HEK293 (cell line): ENCODE results near the gene CACNA1C.

Experiments
- CTCF ChIA-PET: fragments of 350-600 bp; formaldehyde crosslinking; extraction: SDS; loops from one replicate; lab custom pipeline; 2021; ENCODE audit warnings: antibody characterized with exemption; lab: Yijun Ruan, JAX
- POLR2A ChIA-PET: fragments of 300-600 bp; formaldehyde crosslinking; extraction: SDS; loops from one replicate; lab custom pipeline; 2020; ENCODE audit warnings: antibody characterized with exemption, inconsistent platforms; lab: Yijun Ruan, JAX
- H3K27ac ChIP-seq: fragments of 200-500 bp; sonication (Bioruptor generic); 2 replicates; pipeline ENCODE4 v1.5.1; 2014; ENCODE audit warnings: low read depth, low read length, control low read depth, inconsistent platforms; ENCODE audit errors: extremely low read depth
- H3K36me3 ChIP-seq, 2 experiments: fragments of 200-500 bp in 1 of 2; sonication (Bioruptor generic) in 1 of 2; 1 replicate in 1 of 2; 2 replicates in 1 of 2; pipeline ENCODE4 v1.5.1; 2014 to 2017; ENCODE audit warnings: inconsistent platforms in 2 of 2, low read length in 2 of 2; ENCODE audit not compliant: control insufficient read depth in 2 of 2, insufficient read depth in 1 of 2
- H3K4me1 ChIP-seq: fragments of 200-500 bp; sonication (Bioruptor generic); 2 replicates; pipeline ENCODE4 v1.5.1; 2014; ENCODE audit warnings: mild to moderate bottlenecking, low read length, inconsistent platforms; ENCODE audit not compliant: control insufficient read depth, insufficient read depth
- H3K4me3 ChIP-seq: 2 replicates; pipeline ENCODE4 v1.5.1; 2011; ENCODE audit warnings: low read depth, mild to moderate bottlenecking, control low read depth, low read length, moderate library complexity
- H3K9me3 ChIP-seq: fragments of 200-500 bp; sonication (Bioruptor generic); 2 replicates; pipeline ENCODE4 v1.5.1; 2014; ENCODE audit warnings: low read depth, low read length, inconsistent platforms; ENCODE audit not compliant: control insufficient read depth, insufficient read depth
- KLF1 ChIP-seq: fragments of 450-650 bp; formaldehyde crosslinking; IDR thresholded peaks from 2 replicates; pipeline ENCODE4 v1.5.1; 2016; ENCODE audit warnings: missing biosample characterization, missing genetic modification characterization
- REPIN1 ChIP-seq: fragments of 450-650 bp; formaldehyde crosslinking; IDR thresholded peaks from 2 replicates; pipeline ENCODE4 v1.5.1; 2017; ENCODE audit warnings: missing biosample characterization, missing genetic modification characterization, low read depth
- WT1 ChIP-seq: fragments of 450-650 bp; formaldehyde crosslinking; IDR thresholded peaks from 2 replicates; pipeline ENCODE4 v1.5.1; 2016; ENCODE audit warnings: missing biosample characterization, missing genetic modification characterization
- ZBTB21 ChIP-seq: fragments of 450-650 bp; formaldehyde crosslinking; IDR thresholded peaks from 2 replicates; pipeline ENCODE4 v1.5.1; 2017; ENCODE audit warnings: missing biosample characterization, missing genetic modification characterization
- ZBTB26 ChIP-seq: fragments of 450-650 bp; formaldehyde crosslinking; optimal IDR thresholded peaks from 2 replicates; pipeline ENCODE3; 2016; ENCODE audit warnings: missing biosample characterization, mild to moderate bottlenecking, missing genetic modification characterization
- ZBTB7A ChIP-seq: fragments of 450-650 bp; formaldehyde crosslinking; IDR thresholded peaks from 2 replicates; pipeline ENCODE4 v1.5.1; 2016; ENCODE audit warnings: low read depth, missing biosample characterization, missing genetic modification characterization
- ZFP3 ChIP-seq: fragments of 450-650 bp; formaldehyde crosslinking; IDR thresholded peaks from 2 replicates; pipeline ENCODE4 v1.5.1; 2016; ENCODE audit warnings: low read depth, missing biosample characterization, missing genetic modification characterization
- ZNF155 ChIP-seq: fragments of 450-650 bp; formaldehyde crosslinking; IDR thresholded peaks from 2 replicates; pipeline ENCODE4 v1.5.1; 2016; ENCODE audit warnings: missing biosample characterization, missing genetic modification characterization
- ZNF174 ChIP-seq: fragments of 450-650 bp; formaldehyde crosslinking; IDR thresholded peaks from 2 replicates; pipeline ENCODE4 v1.5.0; 2017; ENCODE audit warnings: missing biosample characterization, mild to moderate bottlenecking, missing genetic modification characterization
- ZNF18 ChIP-seq: fragments of 450-650 bp; formaldehyde crosslinking; IDR thresholded peaks from 2 replicates; pipeline ENCODE4 v1.5.1; 2016; ENCODE audit warnings: missing biosample characterization, missing genetic modification characterization
- ZNF280C ChIP-seq: fragments of 450-650 bp; formaldehyde crosslinking; IDR thresholded peaks from 2 replicates; pipeline ENCODE4 v1.5.1; 2016; ENCODE audit warnings: missing biosample characterization, missing genetic modification characterization
- ZNF398 ChIP-seq: fragments of 450-650 bp; formaldehyde crosslinking; IDR thresholded peaks from 2 replicates; pipeline ENCODE4 v1.5.1; 2017; ENCODE audit warnings: missing biosample characterization, missing genetic modification characterization
- ZNF433 ChIP-seq: fragments of 450-650 bp; formaldehyde crosslinking; IDR thresholded peaks from 2 replicates; pipeline ENCODE4 v1.5.1; 2016; ENCODE audit warnings: missing biosample characterization, missing genetic modification characterization, low read depth
- ZNF560 ChIP-seq: fragments of 450-650 bp; formaldehyde crosslinking; IDR thresholded peaks from 2 replicates; pipeline ENCODE4 v1.5.1; 2017; ENCODE audit warnings: missing biosample characterization, missing genetic modification characterization, borderline replicate concordance
- ZNF585B ChIP-seq: fragments of 450-650 bp; formaldehyde crosslinking; IDR thresholded peaks from 2 replicates; pipeline ENCODE4 v1.5.1; 2016; ENCODE audit warnings: missing biosample characterization, missing genetic modification characterization
- ZNF654 ChIP-seq: fragments of 450-650 bp; formaldehyde crosslinking; IDR thresholded peaks from 2 replicates; pipeline ENCODE4 v1.5.1; 2016; ENCODE audit warnings: low read depth, missing biosample characterization, missing genetic modification characterization
- ZNF701 ChIP-seq: fragments of 450-650 bp; formaldehyde crosslinking; IDR thresholded peaks from 2 replicates; pipeline ENCODE4 v1.5.1; 2016; ENCODE audit warnings: missing biosample characterization, missing genetic modification characterization
- ZNF747 ChIP-seq: fragments of 450-650 bp; formaldehyde crosslinking; IDR thresholded peaks from 2 replicates; pipeline ENCODE4 v1.5.1; 2016; ENCODE audit warnings: missing biosample characterization, missing genetic modification characterization
- ZNF830 ChIP-seq: fragments of 450-650 bp; IDR thresholded peaks from 2 replicates; pipeline ENCODE4 v1.5.0; 2018; ENCODE audit warnings: missing biosample characterization, missing genetic modification characterization, low read depth, mild to moderate bottlenecking, moderate library complexity
- ZSCAN18 ChIP-seq: fragments of 450-650 bp; formaldehyde crosslinking; IDR thresholded peaks from 2 replicates; pipeline ENCODE4 v1.5.1; 2016; ENCODE audit warnings: missing biosample characterization, missing genetic modification characterization

The CACNA1C gene

GRCh38 chr12:2335513-2335912, 282.7 kb downstream of the CACNA1C start:
- Histone ChIP-seq H3K36me3 (no peaks in the 10 kb centered on the region), H3K4me3 (no peak overlapping the region), H3K27ac (no peak overlapping the region), H3K9me3 (no peaks in the 10 kb centered on the region)
- CTCF ChIA-PET: interaction anchor here (0.6 kb wide), 1 partner anchor 455 kb away, joined by 3 read pairs; no protein-coding TSS in a partner anchor
- no peak for TF ChIP-seq ZNF654 (tag by site-specific recombination)
- no peak for TF ChIP-seq ZBTB26
- no peak for TF ChIP-seq ZBTB21 (tag by site-specific recombination)
- TF ChIP-seq ZSCAN18 (tag by site-specific recombination): no peak
- no peak for TF ChIP-seq ZNF701 (tag by site-specific recombination)
- TF ChIP-seq, all 188 proteins: peak for 0
- POLR2A ChIA-PET: interaction anchor here (0.6 kb wide), 1 partner anchor 58 kb away, joined by 6 read pairs; no protein-coding TSS in a partner anchor
- H3K4me1 ChIP-seq: peaks cover 9% of the 10 kb centered on the region; the same call in 1 of the 2 replicates

- TF ChIP-seq ZFP3 (no peak), ZNF280C (tag by site-specific recombination) (no peak), ZBTB7A (no peak), ZNF747 (tag by site-specific recombination) (no peak), ZNF830 (tag by site-specific recombination) (no peak), REPIN1 (tag by site-specific recombination) (no peak), WT1 (no peak), ZNF155 (tag by site-specific recombination) (no peak), ZNF18 (tag by site-specific recombination) (no peak), ZNF433 (tag by site-specific recombination) (no peak), ZNF585B (no peak), ZNF174 (tag by site-specific recombination) (no peak), KLF1 (tag by site-specific recombination) (no peak), ZNF398 (tag by site-specific recombination) (no peak), ZNF560 (tag by site-specific recombination) (no peak)
- Histone ChIP-seq H3K27ac (no peak overlapping the region), H3K9me3 (no peaks in the 10 kb centered on the region), H3K4me1 (peaks cover 9% of the 10 kb centered on the region; the same call in 1 of the 2 replicates), H3K36me3 (no peaks in the 10 kb centered on the region), H3K4me3 (no peak overlapping the region)
- POLR2A ChIA-PET: interaction anchor here (0.6 kb wide), 1 partner anchor 58 kb away, joined by 6 read pairs; no protein-coding TSS in a partner anchor
- CTCF ChIA-PET: interaction anchor here (0.6 kb wide), 1 partner anchor 454 kb away, joined by 3 read pairs; no protein-coding TSS in a partner anchor
These were observed 283.1 kb downstream of the CACNA1C start for GRCh38 chr12:2335916-2336315.
